Measurements from ENCODE around the gene SYT13.

The SYT13 gene

GRCh38 chr11:45285930-45286632 lies at the start of gene SYT13:
Gene SYT13 (minus strand): TSS chr11:45286341. CDS start chr11:45286207, 134 bp downstream.
- DNase-seq (ENCODE audit: insufficient read length, low spot score) (no peak), FAIRE-seq (no peak)

GRCh38 chr11:45335434-45335833 lies 49.3 kb upstream of the SYT13 start:
- DNase-seq (ENCODE audit: insufficient read length, low spot score) = no peak
- no peak for FAIRE-seq

GRCh38 chr11:45334836-45335235 lies 48.7 kb upstream of the SYT13 start:
- DNase-seq (ENCODE audit: insufficient read length, low spot score) (no peak), FAIRE-seq (no peak)

GRCh38 chr11:45334410-45334809 lies 48.3 kb upstream of the SYT13 start:
- DNase-seq (ENCODE audit: insufficient read length, low spot score) (no peak), FAIRE-seq (no peak)

- FAIRE-seq (no peak), DNase-seq (ENCODE audit: insufficient read length, low spot score) (no peak)
These were observed 47.1 kb upstream of the SYT13 start for GRCh38 chr11:45333001-45333971.

- peak; percentile 81 for FAIRE-seq
- DNase-seq (ENCODE audit: insufficient read length, low spot score) = peak; percentile 28
These were observed 46.3 kb upstream of the SYT13 start for GRCh38 chr11:45332276-45332934.

- DNase-seq (ENCODE audit: insufficient read length, low spot score) (no peak), FAIRE-seq (no peak)
These were observed 45.7 kb upstream of the SYT13 start for GRCh38 chr11:45331839-45332238.

GRCh38 chr11:45328726-45329125 lies 42.6 kb upstream of the SYT13 start:
- no peak for FAIRE-seq
- DNase-seq (ENCODE audit: insufficient read length, low spot score) = no peak

- no peak for DNase-seq (ENCODE audit: insufficient read length, low spot score)
- no peak for FAIRE-seq
These were observed 38.3 kb upstream of the SYT13 start for GRCh38 chr11:45324459-45324858.

GRCh38 chr11:45323601-45324249 lies 37.6 kb upstream of the SYT13 start:
- no peak for FAIRE-seq
- no peak for DNase-seq (ENCODE audit: insufficient read length, low spot score)

GRCh38 chr11:45322891-45323600 lies 36.9 kb upstream of the SYT13 start:
- FAIRE-seq (no peak), DNase-seq (ENCODE audit: insufficient read length, low spot score) (no peak)

- no peak for DNase-seq (ENCODE audit: insufficient read length, low spot score)
- FAIRE-seq = no peak
These were observed 36.1 kb upstream of the SYT13 start for GRCh38 chr11:45322111-45322705.

GRCh38 chr11:45321669-45322068 lies 35.5 kb upstream of the SYT13 start:
- DNase-seq (ENCODE audit: insufficient read length, low spot score) = no peak
- FAIRE-seq = no peak

GRCh38 chr11:45321031-45321595 lies 35.0 kb upstream of the SYT13 start:
- FAIRE-seq = no peak

GRCh38 chr11:45320371-45320770 lies 34.2 kb upstream of the SYT13 start:
- FAIRE-seq (no peak), DNase-seq (ENCODE audit: insufficient read length, low spot score) (no peak)

More at GRCh38 chr11:45321031-45321595, 35.0 kb upstream of the SYT13 start:
- no peak for DNase-seq (ENCODE audit: insufficient read length, low spot score)

GRCh38 chr11:45319077-45319476 lies 32.9 kb upstream of the SYT13 start:
- no peak for FAIRE-seq
- no peak for DNase-seq (ENCODE audit: insufficient read length, low spot score)

- no peak for FAIRE-seq
- DNase-seq (ENCODE audit: insufficient read length, low spot score) = no peak
These were observed 32.4 kb upstream of the SYT13 start for GRCh38 chr11:45318516-45318915.

GRCh38 chr11:45316258-45316657 lies 30.1 kb upstream of the SYT13 start:
- FAIRE-seq = no peak
- DNase-seq (ENCODE audit: insufficient read length, low spot score) = no peak

- FAIRE-seq (no peak), DNase-seq (ENCODE audit: insufficient read length, low spot score) (no peak)
These were observed 28.8 kb upstream of the SYT13 start for GRCh38 chr11:45314900-45315299.
